ENCODE data around the gene TAS1R2.
"Not testable (repeated sequence)": the region's sequence is repeated elsewhere in the genome, so short reads cannot be mapped to it uniquely, and the experiment has no call there.

The TAS1R2 gene

GRCh38 chr1:18868354-18868753, 8.9 kb upstream of the TAS1R2 start:
- no peak for DNase-seq

- no peak for DNase-seq
These were observed 7.4 kb upstream of the TAS1R2 start for GRCh38 chr1:18866846-18867245.

GRCh38 chr1:18866314-18866713, 6.9 kb upstream of the TAS1R2 start:
- DNase-seq = no peak

GRCh38 chr1:18865176-18865575, 5.7 kb upstream of the TAS1R2 start:
- DNase-seq = no peak

- DNase-seq = no peak
These were observed 2.1 kb upstream of the TAS1R2 start for GRCh38 chr1:18861590-18861989.

GRCh38 chr1:18861082-18861481, 1.6 kb upstream of the TAS1R2 start:
- no peak for DNase-seq

GRCh38 chr1:18858070-18858688, 1.3 kb downstream of the TAS1R2 start:
- DNase-seq = no peak

- no peak for DNase-seq
These were observed 3.0 kb downstream of the TAS1R2 start for GRCh38 chr1:18856435-18856834.

GRCh38 chr1:18855573-18855972, 3.9 kb downstream of the TAS1R2 start:
- DNase-seq = no peak

- no peak for DNase-seq
These were observed 5.0 kb downstream of the TAS1R2 start for GRCh38 chr1:18854331-18855025.

GRCh38 chr1:18852501-18852900, 7.0 kb downstream of the TAS1R2 start:
- no peak for DNase-seq

GRCh38 chr1:18849261-18849711, 10.2 kb downstream of the TAS1R2 start:
- DNase-seq = no peak

- not testable (repeated sequence) for DNase-seq
These were observed 11.7 kb downstream of the TAS1R2 start for GRCh38 chr1:18847723-18848122.

GRCh38 chr1:18840145-18840544, 19.3 kb downstream of the TAS1R2 start:
- no peak for DNase-seq

GRCh38 chr1:18836654-18837053, 22.8 kb downstream of the TAS1R2 start:
- DNase-seq = no peak

- not testable (repeated sequence) for DNase-seq
These were observed 27.1 kb downstream of the TAS1R2 start for GRCh38 chr1:18832319-18832718.

GRCh38 chr1:18831656-18832055, 27.8 kb downstream of the TAS1R2 start:
- no peak for DNase-seq

- DNase-seq = no peak
These were observed 28.9 kb downstream of the TAS1R2 start for GRCh38 chr1:18830596-18830995.

- no peak for DNase-seq
These were observed 29.8 kb downstream of the TAS1R2 start for GRCh38 chr1:18829671-18830070.

GRCh38 chr1:18828224-18828623, 31.2 kb downstream of the TAS1R2 start:
- no peak for DNase-seq

- no peak for DNase-seq
These were observed 36.0 kb downstream of the TAS1R2 start for GRCh38 chr1:18823438-18823837.

GRCh38 chr1:18820791-18821641, 38.4 kb downstream of the TAS1R2 start:
- peak; percentile 11 for DNase-seq

GRCh38 chr1:18819986-18820790, 39.3 kb downstream of the TAS1R2 start:
- no peak for DNase-seq

Data from NCI-H187 treated with DMSO at 0.1 percent for 48 hours (cell line).